Body of pancreas (tissue), 4 donors: ENCODE results near the gene CAPN14.

Experiments used
- POLR2A ChIP-seq, 3 donors: fragments of 450-650 bp; IDR thresholded peaks; one replicate each; pipeline ENCODE4 v1.6.1; 2016; ENCODE audit warnings: antibody characterized with exemption in 3 of 3, mild to moderate bottlenecking in 2 of 3
- TF ChIP-seq, protein P1 (sequence below), 7 experiments: fragments of 450-650 bp in 4 of 7; fragments of 200-600 bp in 3 of 7; sonication (generic) in 3 of 7; IDR thresholded peaks; one replicate each; pipeline ENCODE4 v1.5.1; 2016 to 2019; ENCODE audit warnings: antibody characterized with exemption in 7 of 7

DNA sequence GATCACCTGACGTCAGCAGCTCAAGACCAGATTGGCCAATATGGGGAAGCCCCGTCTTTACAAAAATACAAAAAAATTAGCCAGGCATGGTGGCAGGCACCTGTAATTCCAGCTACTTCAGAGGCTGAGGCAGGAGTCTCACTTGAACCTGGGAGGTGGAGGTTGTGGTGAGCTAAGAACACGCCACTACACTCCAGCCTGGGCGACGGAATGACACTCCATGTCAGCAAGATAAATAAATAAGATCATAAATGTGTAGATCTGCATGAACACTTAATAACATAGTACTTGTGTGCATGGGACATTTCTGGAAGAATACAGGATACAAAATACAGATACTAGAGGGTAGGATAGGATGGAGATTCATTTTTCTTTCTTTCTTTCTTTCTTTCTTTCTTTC, 25.7 kb upstream of the CAPN14 start:
- TF ChIP-seq, protein P1, sequence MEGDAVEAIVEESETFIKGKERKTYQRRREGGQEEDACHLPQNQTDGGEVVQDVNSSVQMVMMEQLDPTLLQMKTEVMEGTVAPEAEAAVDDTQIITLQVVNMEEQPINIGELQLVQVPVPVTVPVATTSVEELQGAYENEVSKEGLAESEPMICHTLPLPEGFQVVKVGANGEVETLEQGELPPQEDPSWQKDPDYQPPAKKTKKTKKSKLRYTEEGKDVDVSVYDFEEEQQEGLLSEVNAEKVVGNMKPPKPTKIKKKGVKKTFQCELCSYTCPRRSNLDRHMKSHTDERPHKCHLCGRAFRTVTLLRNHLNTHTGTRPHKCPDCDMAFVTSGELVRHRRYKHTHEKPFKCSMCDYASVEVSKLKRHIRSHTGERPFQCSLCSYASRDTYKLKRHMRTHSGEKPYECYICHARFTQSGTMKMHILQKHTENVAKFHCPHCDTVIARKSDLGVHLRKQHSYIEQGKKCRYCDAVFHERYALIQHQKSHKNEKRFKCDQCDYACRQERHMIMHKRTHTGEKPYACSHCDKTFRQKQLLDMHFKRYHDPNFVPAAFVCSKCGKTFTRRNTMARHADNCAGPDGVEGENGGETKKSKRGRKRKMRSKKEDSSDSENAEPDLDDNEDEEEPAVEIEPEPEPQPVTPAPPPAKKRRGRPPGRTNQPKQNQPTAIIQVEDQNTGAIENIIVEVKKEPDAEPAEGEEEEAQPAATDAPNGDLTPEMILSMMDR (IDR thresholded peaks at IDR 0.05), result no peak
- TF ChIP-seq POLR2A (IDR thresholded peaks at IDR 0.05), result no peak
